Measurements from ENCODE around the gene DES. TPM values are rescaled to one million over a fixed set of nuclear protein-coding genes. Genes with fewer than 3 reads are reported as not detected.

DES gene
- total RNA-seq, 1 experiment from 2014 or later = not detected

GRCh38 chr2:219428469-219428868 is 10.3 kb downstream of the DES start:
- ATAC-seq (no peak), DNase-seq (no peak)
- no TSS peak for BruUV-seq (replicated peaks)
- no peaks in the 10 kb centered on the region for H3K79me2 ChIP-seq (ENCODE audit: low read length)
- CTCF ChIA-PET = interaction anchor here (1.2 kb wide), 1 partner anchor 101 kb away, joined by 6 read pairs; no protein-coding TSS in a partner anchor
- no peaks in the 10 kb centered on the region for H3F3A ChIP-seq (ENCODE audit: low read length, unreplicated experiment)
- H3K36me3 ChIP-seq (ENCODE audit: low read depth, low read length) = no peaks in the 10 kb centered on the region
- no peak overlapping the region for H3K4me3 ChIP-seq (ENCODE audit: low read length)
- H4K20me1 ChIP-seq (ENCODE audit: low read length) = no peaks in the 10 kb centered on the region
- TF ChIP-seq, protein P1, sequence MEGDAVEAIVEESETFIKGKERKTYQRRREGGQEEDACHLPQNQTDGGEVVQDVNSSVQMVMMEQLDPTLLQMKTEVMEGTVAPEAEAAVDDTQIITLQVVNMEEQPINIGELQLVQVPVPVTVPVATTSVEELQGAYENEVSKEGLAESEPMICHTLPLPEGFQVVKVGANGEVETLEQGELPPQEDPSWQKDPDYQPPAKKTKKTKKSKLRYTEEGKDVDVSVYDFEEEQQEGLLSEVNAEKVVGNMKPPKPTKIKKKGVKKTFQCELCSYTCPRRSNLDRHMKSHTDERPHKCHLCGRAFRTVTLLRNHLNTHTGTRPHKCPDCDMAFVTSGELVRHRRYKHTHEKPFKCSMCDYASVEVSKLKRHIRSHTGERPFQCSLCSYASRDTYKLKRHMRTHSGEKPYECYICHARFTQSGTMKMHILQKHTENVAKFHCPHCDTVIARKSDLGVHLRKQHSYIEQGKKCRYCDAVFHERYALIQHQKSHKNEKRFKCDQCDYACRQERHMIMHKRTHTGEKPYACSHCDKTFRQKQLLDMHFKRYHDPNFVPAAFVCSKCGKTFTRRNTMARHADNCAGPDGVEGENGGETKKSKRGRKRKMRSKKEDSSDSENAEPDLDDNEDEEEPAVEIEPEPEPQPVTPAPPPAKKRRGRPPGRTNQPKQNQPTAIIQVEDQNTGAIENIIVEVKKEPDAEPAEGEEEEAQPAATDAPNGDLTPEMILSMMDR (conservative IDR thresholded peaks at IDR 0.05; ENCODE audit: low read depth, low read length) = no peak
- no peak for TF ChIP-seq EZH2phosphoT487 (IDR thresholded peaks at IDR 0.05; ENCODE audit: borderline replicate concordance, low read length)
- no peak for TF ChIP-seq EZH2 (IDR thresholded peaks at IDR 0.05; ENCODE audit: low read length, unreplicated experiment)
- no peak overlapping the region for H2AFZ ChIP-seq (ENCODE audit: low read length)
- no peak overlapping the region for H3K4me2 ChIP-seq (ENCODE audit: low read length)
- intact Hi-C loops (cut with micrococcal nuclease) = no loop called here
- no peaks in the 10 kb centered on the region for H3K27me3 ChIP-seq (ENCODE audit: low read length)
- H3K9me2 ChIP-seq (replicated peaks; ENCODE audit: low read length) = no peaks in the 10 kb centered on the region
- POLR2A ChIA-PET (ENCODE audit: unreplicated experiment) = no interaction called here
- no peaks in the 10 kb centered on the region for H3K4me1 ChIP-seq (ENCODE audit: insufficient read depth, low read length)
- no peak overlapping the region for H3K9ac ChIP-seq (ENCODE audit: low read length)
- no peaks in the 10 kb centered on the region for H3K9me3 ChIP-seq (ENCODE audit: low read length)
- H3K27ac ChIP-seq (ENCODE audit: low read length) = no peak overlapping the region

- peak overlapping the region; percentile 25; the same call in 1 of the 2 replicates for H2AFZ ChIP-seq (ENCODE audit: low read length)
Observed at GRCh38 chr2:219429958-219430606, 11.9 kb downstream of the DES start.

More at GRCh38 chr2:219429958-219430606, 11.9 kb downstream of the DES start:
- Histone ChIP-seq H3K9ac (ENCODE audit: low read length) (no peak overlapping the region), H3K27ac (ENCODE audit: low read length) (no peak overlapping the region), H3K9me3 (ENCODE audit: low read length) (no peaks in the 10 kb centered on the region), H3K9me2 (replicated peaks; ENCODE audit: low read length) (no peaks in the 10 kb centered on the region), H3K36me3 (ENCODE audit: low read depth, low read length) (no peaks in the 10 kb centered on the region), H3K4me2 (ENCODE audit: low read length) (no peak overlapping the region), H4K20me1 (ENCODE audit: low read length) (no peaks in the 10 kb centered on the region), H3K4me3 (ENCODE audit: low read length) (no peak overlapping the region), H3K79me2 (ENCODE audit: low read length) (no peaks in the 10 kb centered on the region), H3K4me1 (ENCODE audit: insufficient read depth, low read length) (no peaks in the 10 kb centered on the region), H3K27me3 (ENCODE audit: low read length) (no peaks in the 10 kb centered on the region), H3F3A (ENCODE audit: low read length, unreplicated experiment) (no peaks in the 10 kb centered on the region)
- no peak for DNase-seq
- intact Hi-C loops (cut with micrococcal nuclease) = loop anchor here (1.0 kb wide), 1 partner anchor 28 kb away; no protein-coding TSS in a partner anchor
- CTCF ChIA-PET = interaction anchor here (0.5 to 1.2 kb wide), 3 partner anchors 92 to 100 kb away, joined by 3 to 6 read pairs (median 4); no protein-coding TSS in a partner anchor
- POLR2A ChIA-PET (ENCODE audit: unreplicated experiment) = interaction anchor here (0.5 kb wide), 1 partner anchor 20 kb away, joined by 5 read pairs; no protein-coding TSS in a partner anchor
- no peak for ATAC-seq
- no TSS peak for BruUV-seq (replicated peaks)
- TF ChIP-seq EZH2 (IDR thresholded peaks at IDR 0.05; ENCODE audit: low read length, unreplicated experiment) (no peak), EZH2phosphoT487 (IDR thresholded peaks at IDR 0.05; ENCODE audit: borderline replicate concordance, low read length) (no peak)
- TF ChIP-seq, protein P1 (conservative IDR thresholded peaks at IDR 0.05; ENCODE audit: low read depth, low read length) = no peak
